Right renal pelvis (tissue), 4 donors: ENCODE measurements around the gene DPP10. TPM values are rescaled to one million over a fixed set of nuclear protein-coding genes. Genes with fewer than 3 reads are reported as not detected.
"Not testable (repeated sequence)": the region's sequence is repeated elsewhere in the genome, so short reads cannot be mapped to it uniquely, and the experiment has no call there.

Experiments
- DNase-seq, 4 donors: peaks; one replicate each; pipeline ENCODE4 v3.0.0-alpha.2; 2013; ENCODE audit warnings: low read depth in 4 of 4, low spot score in 3 of 4, missing footprints in 1 of 4
- polyA plus RNA-seq, 4 donors: library from polyadenylated mRNA; unstranded; fragments of 120-200 nt; gene quantifications; one replicate each; pipeline ENCODE4 v1.2.1, GENCODE V29; 2013; ENCODE audit not compliant: insufficient read length in 4 of 4

DPP10 gene
- polyA plus RNA-seq, 4 donors, result 9.8 to 14.6 (median 12.7) TPM

DNA sequence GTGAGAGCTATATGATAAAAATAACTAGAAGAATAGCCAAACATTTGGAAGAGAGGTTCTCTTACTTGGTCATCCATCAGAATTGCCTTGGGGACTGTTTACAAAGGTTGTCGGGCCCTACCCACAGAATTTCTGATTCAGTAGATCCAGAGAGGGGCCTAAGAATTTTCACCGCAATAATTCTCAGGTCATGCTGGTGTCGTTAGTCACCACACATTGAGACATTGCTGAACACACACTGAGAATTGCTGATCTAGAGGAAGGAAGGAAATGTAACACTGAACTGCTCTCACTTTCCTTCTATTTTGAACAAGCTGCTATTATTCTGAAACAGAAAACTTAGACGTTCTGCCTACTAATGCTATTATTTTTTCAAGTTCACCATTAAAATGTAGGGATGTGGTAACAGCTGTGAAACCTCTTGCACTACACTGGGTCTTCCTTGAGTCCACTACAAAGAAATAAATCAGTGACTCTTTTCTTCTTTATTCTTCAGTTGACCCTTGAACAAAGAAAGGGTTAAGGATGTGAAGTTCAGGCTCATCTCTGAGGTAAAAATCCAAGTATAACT, 491.3 kb downstream of the DPP10 start:
- DNase-seq, result no peak

DNA sequence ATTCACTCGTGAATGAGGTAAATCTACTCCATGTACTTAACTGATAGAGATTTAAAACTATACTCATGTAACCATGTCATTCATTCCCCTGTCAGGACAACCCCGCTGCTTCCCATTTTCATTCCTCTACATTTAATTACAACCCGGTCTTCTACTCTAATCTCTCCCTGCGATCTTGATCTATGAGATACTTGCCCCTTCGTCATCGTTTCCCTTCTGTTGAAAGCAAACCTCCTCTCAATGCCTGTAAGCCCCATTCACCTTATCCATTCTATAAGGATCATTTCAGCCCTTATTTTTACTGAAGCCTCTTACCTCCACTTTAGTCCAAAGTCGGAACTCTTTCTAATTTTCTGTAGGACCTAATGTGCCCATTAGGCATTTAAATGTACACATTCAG, 492.6 kb downstream of the DPP10 start:
- no peak for DNase-seq

DNA sequence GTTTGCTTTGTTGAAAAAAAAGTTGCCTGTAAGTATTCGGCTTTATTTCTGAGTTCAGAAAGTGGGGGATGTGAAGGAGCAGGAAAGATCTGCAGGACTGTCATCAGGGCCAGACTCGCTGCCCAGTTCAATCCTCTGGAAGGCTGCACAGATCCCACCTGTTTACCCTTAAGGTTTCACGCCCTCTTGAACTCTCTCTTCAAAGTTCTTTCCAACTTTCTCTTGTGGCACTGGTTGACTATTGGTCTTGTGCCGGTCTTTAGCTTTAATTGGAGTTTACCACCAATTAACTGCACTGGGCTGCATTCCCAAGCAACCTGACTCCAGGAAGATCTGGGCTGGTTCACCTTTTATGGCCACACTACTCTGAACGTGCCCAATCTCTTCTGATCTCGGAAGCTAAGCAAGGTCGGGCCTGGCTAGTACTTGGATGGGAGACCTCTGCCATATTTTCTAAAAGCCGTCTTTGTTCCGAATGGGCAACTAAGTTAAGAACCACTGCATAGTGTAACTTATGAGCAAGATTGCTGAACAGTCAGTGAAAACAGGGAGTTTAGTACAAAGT, 495.0 kb downstream of the DPP10 start:
- DNase-seq, result no peak

DNA sequence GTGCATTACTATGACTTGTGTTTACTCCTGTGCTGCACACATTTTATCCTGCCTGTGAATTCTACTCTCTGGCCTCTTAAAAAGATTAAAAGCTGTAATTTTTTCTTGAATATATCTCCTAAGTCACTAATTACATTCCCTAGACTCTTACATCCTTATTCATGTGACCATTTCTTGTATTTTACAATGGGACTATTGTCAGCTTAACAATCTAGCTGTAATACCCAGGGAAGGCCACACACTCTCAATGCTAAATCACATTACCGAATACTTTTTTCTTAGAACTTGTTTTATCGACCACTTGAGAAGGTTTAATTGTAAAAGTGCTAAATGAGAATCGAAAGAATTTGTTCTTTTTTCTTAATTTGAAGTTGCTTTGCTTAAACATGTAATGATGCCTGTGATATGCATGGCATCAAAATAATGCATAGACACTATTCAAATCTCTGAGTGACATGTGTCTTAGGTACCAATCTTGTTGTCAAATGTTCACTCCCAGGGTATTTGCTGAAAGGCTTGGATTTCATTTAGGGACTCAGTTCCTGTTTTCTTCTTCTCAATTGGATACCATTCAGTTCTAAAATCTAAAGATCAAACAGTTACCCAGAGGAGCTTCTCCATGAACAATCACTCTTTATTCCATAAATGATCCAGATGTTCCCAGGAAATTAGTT, 498.5 kb downstream of the DPP10 start:
- DNase-seq, result no peak

DNA sequence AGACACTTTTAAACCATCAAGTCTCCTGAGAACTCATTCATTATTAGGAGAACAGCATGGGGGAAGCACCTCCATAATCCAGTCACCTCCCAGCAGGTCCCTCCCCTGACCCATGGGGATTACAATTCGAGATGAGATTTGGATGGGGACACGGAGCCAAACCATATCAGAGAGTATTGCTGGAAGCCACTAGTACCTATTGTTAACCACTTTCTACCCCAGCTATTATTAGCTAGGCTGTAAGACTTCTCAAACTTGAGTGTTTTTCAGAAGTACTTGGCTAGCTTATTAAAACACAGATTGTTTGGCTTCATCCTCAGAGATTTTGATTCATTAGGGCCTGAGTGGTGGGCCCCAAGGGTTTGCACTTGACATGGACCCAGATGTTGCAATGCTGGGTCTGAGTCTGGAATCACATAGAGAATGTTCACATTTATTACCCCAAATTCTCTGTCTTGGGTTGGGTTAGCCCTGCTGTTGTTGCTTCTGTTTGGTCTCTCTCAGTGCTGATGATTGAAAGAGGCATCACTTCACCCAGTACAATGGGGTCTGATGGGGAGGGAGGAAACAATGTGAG, 506.9 kb downstream of the DPP10 start:
- no peak for DNase-seq

DNA sequence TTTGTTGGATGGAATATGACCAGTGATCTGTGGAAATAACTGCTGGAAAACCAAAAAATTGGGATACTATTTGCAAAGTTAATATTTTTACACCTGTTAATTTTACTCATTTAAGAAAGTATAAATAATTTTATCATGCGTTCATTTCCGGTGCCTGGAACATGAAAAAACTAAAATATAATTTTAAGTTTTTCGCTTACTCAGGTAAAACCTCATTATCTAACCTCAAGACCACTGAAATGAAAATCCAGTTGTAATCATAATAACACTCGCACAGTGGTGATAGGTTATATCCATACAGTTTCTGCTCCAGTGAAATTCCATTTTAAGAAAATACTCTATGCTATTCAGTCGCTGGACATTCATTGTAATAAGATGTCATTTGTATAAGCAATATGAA, 517.9 kb downstream of the DPP10 start:
- DNase-seq, result no peak

DNA sequence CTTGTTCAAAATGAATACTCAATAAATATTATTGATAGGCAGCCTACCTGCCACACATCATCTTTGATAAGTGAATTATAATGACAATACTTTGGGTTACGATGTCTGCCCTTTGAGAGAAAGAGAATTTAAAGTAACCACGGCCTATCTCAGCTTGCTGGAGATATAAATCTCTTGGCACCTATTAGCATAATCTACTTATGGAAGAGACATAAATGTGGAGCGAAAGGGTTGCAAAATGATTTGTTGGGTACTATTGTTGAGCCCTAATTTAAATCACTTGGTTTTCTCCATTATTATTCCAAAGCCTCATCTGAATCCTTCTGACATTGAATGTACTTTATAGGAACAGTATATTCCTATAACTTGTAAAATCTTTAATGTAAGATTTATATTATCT, 520.1 kb downstream of the DPP10 start:
- DNase-seq, result no peak

DNA sequence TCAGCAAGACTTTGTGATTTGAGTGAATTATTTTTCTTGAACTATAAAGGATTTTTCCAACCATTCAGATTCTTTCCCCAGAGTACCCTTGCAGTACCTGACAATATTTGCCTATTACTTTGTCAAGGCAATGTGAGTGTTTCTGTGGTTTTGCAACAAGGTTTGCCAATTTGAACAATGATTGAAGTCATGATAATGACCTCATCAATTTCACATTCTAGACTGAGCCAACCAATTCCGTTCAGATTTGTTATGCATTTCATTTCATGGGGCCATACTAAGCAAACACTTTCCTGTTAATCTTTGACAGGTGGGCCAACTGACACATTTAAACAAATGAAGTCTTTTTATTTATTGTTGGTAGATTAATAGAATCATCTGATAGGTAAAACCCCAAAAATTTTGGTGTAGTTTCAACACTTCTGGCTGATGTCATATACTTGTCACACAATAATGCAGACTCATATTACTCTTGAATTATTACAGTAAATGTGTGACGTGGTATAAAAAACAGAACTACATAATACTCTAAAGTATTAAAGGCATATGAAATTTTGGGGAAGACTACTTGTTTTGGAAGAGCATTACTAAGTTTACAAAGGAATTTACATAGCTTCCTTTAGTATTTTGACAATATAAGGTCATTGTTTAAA, 526.4 kb downstream of the DPP10 start:
- DNase-seq, result no peak

DNA sequence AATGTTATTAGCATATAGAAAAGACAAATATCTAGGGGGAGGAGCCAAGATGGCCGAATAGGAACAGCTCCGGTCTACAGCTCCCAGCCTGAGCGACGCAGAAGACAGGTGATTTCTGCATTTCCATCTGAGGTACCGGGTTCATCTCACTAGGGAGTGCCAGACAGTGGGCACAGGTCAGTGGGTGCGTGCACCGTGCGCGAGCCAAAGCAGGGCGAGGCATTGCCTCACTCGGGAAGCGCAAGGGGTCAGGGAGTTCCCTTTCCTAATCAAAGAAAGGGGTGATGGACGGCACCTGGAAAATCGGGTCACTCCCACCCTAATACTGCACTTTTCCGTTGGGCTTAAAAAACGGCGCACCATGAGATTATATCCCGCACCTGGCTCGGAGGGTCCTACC, 561.9 kb downstream of the DPP10 start:
- not testable (repeated sequence) for DNase-seq

DNA sequence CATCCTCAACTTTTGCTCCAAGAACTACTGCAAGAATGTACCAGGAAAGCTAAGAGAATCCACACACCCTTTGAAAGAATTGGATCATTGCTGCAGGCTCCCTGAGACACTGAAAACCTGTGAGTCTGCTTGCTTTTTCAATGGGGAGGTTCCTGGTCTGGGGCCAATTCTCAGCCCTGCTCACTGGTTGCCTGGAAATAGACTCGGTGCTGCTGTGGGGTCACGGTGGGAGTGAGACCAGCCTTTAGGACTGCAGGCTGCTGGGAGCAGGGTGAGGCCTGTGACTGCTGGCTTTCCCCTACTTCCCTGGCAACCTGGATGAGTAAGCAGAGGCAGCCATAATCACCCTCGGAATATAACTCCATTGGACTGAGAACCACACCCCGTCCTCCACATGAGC, 569.3 kb downstream of the DPP10 start:
- DNase-seq, result no peak

- DNase-seq, result not testable (repeated sequence)
Observed at GRCh38 chr2:115022013-115022412, 579.6 kb downstream of the DPP10 start.

GRCh38 chr2:115034801-115035200, 592.4 kb downstream of the DPP10 start:
- no peak for DNase-seq

DNA sequence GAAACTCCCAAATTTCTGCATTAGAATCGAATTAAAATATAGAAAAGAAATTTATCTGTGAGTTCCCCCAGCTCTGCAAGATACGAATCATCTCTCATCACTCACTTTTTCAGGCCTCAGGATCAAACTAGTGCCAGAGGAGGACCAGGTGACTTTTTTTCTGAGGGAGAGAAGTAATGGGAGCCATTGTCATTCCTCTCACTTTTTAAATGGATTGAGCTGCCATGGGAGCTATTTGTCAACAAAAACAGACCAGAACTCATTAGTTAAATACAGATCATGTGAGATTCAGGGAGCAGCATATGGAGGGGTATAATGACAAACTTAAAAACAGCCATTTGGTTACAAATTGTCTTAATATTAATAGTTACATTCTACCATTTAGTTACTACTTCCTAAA, 594.4 kb downstream of the DPP10 start:
- no peak for DNase-seq

DNA sequence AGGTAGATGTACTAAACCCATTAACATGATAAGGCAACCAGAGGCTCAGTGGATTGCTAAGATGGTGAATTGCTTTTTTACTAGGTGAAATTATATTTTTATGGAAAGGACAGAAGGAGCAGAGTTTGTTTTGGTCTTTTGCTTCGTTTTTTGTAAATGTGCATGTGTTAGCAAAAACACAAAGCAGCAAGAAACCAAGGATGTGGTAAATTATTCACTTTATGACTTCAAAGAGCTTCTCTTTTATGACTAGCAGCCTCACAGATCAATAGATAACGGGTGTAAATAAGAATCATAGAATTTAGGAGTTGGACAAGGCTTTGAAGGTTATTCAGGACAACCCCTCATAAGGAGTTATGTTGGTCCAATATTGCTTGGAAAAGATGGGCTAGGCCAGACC, 615.0 kb downstream of the DPP10 start:
- no peak for DNase-seq

DNA sequence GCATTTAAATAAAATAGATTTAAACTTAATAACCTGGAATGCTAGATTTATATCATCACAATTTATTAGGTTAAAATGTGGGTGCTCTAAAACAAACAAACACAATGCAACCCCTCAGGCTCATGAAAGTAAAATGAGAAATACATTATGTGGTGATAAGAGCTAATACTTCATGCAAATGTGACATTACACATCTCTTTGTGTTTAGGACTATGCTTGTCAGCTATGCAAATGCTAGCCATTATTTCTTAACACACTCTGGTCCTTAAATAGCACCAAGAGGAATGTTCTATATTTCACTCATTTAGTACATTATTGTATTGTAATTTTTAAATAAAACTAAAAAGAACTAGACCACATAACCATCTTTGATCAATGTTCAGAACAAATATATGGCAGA, 627.6 kb downstream of the DPP10 start:
- DNase-seq, result no peak

GRCh38 chr2:115071534-115071933, 629.1 kb downstream of the DPP10 start:
- DNase-seq, result no peak

- no peak for DNase-seq
Observed at GRCh38 chr2:115075800-115076199, 633.4 kb downstream of the DPP10 start.

DNA sequence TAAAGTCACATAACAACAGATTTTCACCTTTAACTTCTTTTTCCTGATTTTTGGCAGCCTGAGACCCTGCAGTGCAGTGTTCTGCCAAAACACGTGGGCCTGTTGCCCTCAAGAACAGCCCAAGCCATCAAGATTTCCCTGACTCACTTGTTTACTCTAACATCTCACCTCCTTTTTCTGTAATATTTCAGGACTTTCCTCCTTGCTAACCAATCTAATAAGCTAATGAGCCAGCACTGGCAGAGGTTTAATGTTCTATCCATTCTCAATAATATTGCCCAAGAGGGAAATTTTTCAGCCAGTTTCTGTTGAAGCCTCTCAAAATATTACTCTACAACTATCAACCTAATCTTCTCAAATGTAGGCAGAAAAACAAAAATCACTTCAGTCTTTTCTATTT, 635.2 kb downstream of the DPP10 start:
- DNase-seq, result no peak

DNA sequence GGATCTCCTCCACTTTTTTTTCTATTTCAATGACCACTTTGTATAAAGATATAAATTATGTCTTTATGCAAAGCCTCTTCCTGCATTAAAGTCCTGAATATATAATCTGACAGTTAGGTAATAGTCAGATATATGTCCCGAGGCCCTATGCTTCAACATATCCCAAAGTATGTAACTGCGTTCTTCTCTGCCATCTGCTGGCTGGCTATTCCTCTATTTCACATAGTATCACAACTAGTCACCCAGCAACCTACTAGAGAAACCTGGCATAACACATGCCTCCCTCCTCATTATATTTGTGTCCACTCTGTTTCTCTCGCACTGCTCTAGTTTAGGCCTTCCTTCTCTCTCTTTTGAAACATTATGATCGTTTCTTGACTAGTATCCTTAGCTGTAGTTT, 640.8 kb downstream of the DPP10 start:
- no peak for DNase-seq

DNA sequence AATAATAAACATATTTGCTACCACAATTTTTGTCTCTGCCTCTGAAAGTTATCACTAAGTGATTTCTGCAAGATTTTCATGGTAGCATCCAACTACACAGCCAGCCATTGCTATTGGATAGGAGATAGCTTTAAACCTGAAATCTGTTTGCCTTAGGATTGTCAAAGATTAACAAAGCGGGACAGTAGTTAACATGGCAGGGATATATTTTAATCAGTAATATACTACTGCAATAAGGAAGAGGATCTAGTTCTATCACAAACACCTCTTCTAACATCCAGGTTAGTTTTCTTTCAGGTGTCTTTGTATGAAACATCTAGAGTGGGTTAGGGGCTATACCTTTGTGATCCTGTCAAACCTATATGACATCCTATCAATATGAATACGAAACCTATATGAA, 641.3 kb downstream of the DPP10 start:
- DNase-seq, result no peak

DNA sequence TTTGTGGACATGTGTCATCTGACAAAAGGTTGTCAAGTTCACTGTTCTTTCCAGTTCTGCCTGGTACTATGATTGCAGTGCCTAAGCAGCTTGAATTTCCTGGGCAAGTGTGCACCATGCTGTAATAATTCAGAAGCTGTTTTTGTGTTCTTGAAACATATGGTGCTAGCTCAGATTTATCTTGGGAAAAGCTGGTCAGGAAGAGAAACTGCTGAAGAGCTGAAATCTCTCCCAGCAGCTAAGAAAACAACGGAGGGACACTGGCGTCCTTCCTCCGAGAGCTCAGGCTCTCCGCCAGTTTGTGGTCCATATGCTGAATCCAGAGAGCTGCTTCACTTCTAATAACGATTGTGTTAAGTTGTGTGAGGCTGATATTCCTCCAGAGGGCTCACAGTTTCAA, 642.0 kb downstream of the DPP10 start:
- no peak for DNase-seq
